SK-N-SH treated with all-trans-retinoic acid at 6 μM for 48 hours (cell line): Measurements from ENCODE around the gene IGDCC3.
A peak's percentile ranks its signal among the peaks of the same experiment; 100 is the strongest.

Experiments used
- ATAC-seq: fragments of 200-7000 bp; cut with Tn5 transposase; 3 replicates; pipeline ENCODE4 v1.9.1; 2020; ENCODE audit warnings: mild to moderate bottlenecking, moderate library complexity
- ARNTL ChIP-seq: fragments of 450-650 bp; formaldehyde crosslinking; IDR thresholded peaks from 2 replicates; pipeline ENCODE4 v1.5.0; 2020; ENCODE audit warnings: low read depth, mild to moderate bottlenecking, moderate library complexity, borderline replicate concordance
- CSDC2 ChIP-seq: fragments of 250-450 bp; sonication (Bioruptor Pico); IDR thresholded peaks from 2 replicates; pipeline ENCODE4 v1.5.0; 2020; ENCODE audit warnings: mild to moderate bottlenecking, moderate library complexity
- CSRNP3 ChIP-seq: fragments of 250-450 bp; sonication (Bioruptor Pico); IDR thresholded peaks from 2 replicates; pipeline ENCODE4 v1.5.1; 2021; ENCODE audit warnings: mild to moderate bottlenecking, moderate library complexity
- GLIS3 ChIP-seq: fragments of 250-450 bp; sonication (Bioruptor Pico); IDR thresholded peaks from 2 replicates; pipeline ENCODE4 v1.5.0; 2020; ENCODE audit warnings: mild to moderate bottlenecking, moderate library complexity
- ISL1 ChIP-seq: fragments of 250-450 bp; sonication (Bioruptor Pico); IDR thresholded peaks from 2 replicates; pipeline ENCODE4 v2.1.2; 2022; ENCODE audit warnings: mild to moderate bottlenecking, moderate library complexity
- OSR1 ChIP-seq: fragments of 250-450 bp; sonication (Bioruptor Pico); IDR thresholded peaks from 2 replicates; pipeline ENCODE4 v1.8.0; 2022; ENCODE audit warnings: moderate library complexity, mild to moderate bottlenecking, inconsistent platforms
- PPARA ChIP-seq: fragments of 250-450 bp; sonication (Bioruptor Pico); IDR thresholded peaks from 2 replicates; pipeline ENCODE4 v1.5.0; 2020; ENCODE audit warnings: mild to moderate bottlenecking, borderline replicate concordance
- RARB ChIP-seq: fragments of 250-450 bp; sonication (Bioruptor Pico); IDR thresholded peaks from 2 replicates; pipeline ENCODE4 v1.8.0; 2021; ENCODE audit warnings: mild to moderate bottlenecking, moderate library complexity
- SNAI2 ChIP-seq: fragments of 250-450 bp; sonication (Bioruptor Pico); IDR thresholded peaks from 2 replicates; pipeline ENCODE4 v1.5.0; 2020; ENCODE audit warnings: mild to moderate bottlenecking, moderate library complexity
- TCF4 ChIP-seq: fragments of 250-450 bp; sonication (Bioruptor Pico); IDR thresholded peaks from 2 replicates; pipeline ENCODE4 v1.8.0; 2021; ENCODE audit warnings: mild to moderate bottlenecking, moderate library complexity, borderline replicate concordance
- TOX ChIP-seq: fragments of 250-450 bp; sonication (Bioruptor Pico); IDR thresholded peaks from 2 replicates; pipeline ENCODE4 v1.8.0; 2021; ENCODE audit warnings: mild to moderate bottlenecking, moderate library complexity, borderline replicate concordance
- ZC3H10 ChIP-seq: fragments of 250-450 bp; sonication (Bioruptor Pico); IDR thresholded peaks from 2 replicates; pipeline ENCODE4 v1.5.1; 2021; ENCODE audit warnings: mild to moderate bottlenecking, moderate library complexity
- ZFP3 ChIP-seq: fragments of 250-450 bp; sonication (Bioruptor Pico); IDR thresholded peaks from 2 replicates; pipeline ENCODE4 v1.5.0; 2020; ENCODE audit warnings: mild to moderate bottlenecking, moderate library complexity
- ZNF565 ChIP-seq: fragments of 450-650 bp; formaldehyde crosslinking; conservative IDR thresholded peaks from 2 replicates; pipeline ENCODE4 v1.5.0; 2020; ENCODE audit warnings: low read depth, mild to moderate bottlenecking, moderate library complexity
- ZNF70 ChIP-seq: fragments of 450-650 bp; formaldehyde crosslinking; IDR thresholded peaks from 2 replicates; pipeline ENCODE4 v1.5.0; 2020; ENCODE audit warnings: mild to moderate bottlenecking, moderate library complexity
- TF ChIP-seq, protein P1 (sequence below): fragments of 250-450 bp; sonication (Bioruptor Pico); IDR thresholded peaks from 2 replicates; pipeline ENCODE4 v1.8.0; 2021; ENCODE audit warnings: low read depth, mild to moderate bottlenecking, moderate library complexity, borderline replicate concordance
- TF ChIP-seq, protein P2 (sequence below): fragments of 250-450 bp; sonication (Bioruptor Pico); IDR thresholded peaks from 2 replicates; pipeline ENCODE4 v1.8.0; 2020; ENCODE audit warnings: mild to moderate bottlenecking, moderate library complexity, borderline replicate concordance
- TF ChIP-seq, protein P3 (sequence below): fragments of 250-450 bp; sonication (Bioruptor Pico); IDR thresholded peaks from 2 replicates; pipeline ENCODE4 v1.5.0; 2020; ENCODE audit warnings: mild to moderate bottlenecking, moderate library complexity

Gene IGDCC3

DNA sequence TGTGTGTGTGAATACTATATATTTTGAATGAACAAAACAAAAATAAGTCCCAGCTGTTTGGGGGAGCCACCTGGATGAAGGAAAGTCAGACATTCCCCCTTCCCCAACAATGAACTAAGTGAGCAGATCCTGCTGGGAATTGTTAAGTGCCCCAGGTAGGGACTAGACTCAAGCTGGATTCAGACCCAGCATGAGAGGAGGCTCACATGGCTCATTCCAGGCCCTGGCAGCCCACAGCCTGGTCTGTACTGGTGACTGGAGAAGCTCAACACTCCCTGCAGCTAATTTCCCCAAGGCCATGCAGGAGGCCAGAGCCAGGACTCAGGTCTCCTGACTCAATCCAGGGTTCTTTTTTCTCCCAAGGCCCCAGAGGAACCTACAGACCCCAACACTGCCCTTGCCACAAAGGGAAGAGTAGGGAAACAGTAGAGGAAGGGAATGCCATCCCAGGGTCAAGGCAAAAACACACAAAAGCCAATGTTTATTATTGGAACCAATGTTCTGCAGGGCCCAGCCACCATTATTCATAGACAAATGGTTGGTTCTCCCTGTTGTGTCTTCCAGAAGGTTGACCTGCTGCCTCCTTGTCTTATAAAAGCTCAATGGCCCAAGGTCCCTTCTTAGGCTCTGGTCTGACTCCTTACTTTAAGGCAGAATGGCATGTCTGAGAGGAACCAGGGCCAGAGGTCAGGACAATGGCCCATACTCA is 35.4 kb upstream of the IGDCC3 start:
- TF ChIP-seq ZNF70 (CRISPR knock-in tag) (no peak), OSR1 (CRISPR knock-in tag) (no peak), RARB (CRISPR knock-in tag) (no peak), ZNF565 (CRISPR knock-in tag) (no peak), ZC3H10 (CRISPR knock-in tag) (no peak), PPARA (CRISPR knock-in tag) (no peak)
- TF ChIP-seq, protein P1, sequence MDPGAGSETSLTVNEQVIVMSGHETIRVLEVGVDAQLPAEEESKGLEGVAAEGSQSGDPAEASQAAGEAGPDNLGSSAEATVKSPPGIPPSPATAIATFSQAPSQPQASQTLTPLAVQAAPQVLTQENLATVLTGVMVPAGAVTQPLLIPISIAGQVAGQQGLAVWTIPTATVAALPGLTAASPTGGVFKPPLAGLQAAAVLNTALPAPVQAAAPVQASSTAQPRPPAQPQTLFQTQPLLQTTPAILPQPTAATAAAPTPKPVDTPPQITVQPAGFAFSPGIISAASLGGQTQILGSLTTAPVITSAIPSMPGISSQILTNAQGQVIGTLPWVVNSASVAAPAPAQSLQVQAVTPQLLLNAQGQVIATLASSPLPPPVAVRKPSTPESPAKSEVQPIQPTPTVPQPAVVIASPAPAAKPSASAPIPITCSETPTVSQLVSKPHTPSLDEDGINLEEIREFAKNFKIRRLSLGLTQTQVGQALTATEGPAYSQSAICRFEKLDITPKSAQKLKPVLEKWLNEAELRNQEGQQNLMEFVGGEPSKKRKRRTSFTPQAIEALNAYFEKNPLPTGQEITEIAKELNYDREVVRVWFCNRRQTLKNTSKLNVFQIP (CRISPR knock-in tag) = no peak
- TF ChIP-seq, protein P2, sequence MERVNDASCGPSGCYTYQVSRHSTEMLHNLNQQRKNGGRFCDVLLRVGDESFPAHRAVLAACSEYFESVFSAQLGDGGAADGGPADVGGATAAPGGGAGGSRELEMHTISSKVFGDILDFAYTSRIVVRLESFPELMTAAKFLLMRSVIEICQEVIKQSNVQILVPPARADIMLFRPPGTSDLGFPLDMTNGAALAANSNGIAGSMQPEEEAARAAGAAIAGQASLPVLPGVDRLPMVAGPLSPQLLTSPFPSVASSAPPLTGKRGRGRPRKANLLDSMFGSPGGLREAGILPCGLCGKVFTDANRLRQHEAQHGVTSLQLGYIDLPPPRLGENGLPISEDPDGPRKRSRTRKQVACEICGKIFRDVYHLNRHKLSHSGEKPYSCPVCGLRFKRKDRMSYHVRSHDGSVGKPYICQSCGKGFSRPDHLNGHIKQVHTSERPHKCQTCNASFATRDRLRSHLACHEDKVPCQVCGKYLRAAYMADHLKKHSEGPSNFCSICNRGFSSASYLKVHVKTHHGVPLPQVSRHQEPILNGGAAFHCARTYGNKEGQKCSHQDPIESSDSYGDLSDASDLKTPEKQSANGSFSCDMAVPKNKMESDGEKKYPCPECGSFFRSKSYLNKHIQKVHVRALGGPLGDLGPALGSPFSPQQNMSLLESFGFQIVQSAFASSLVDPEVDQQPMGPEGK = no peak
- no peak for ATAC-seq

- TF ChIP-seq ARNTL (CRISPR knock-in tag) (no peak), RARB (CRISPR knock-in tag) (no peak), TCF4 (no peak), PPARA (CRISPR knock-in tag) (no peak), CSDC2 (CRISPR knock-in tag) (no peak), OSR1 (CRISPR knock-in tag) (no peak), ZNF565 (CRISPR knock-in tag) (no peak), ZFP3 (CRISPR knock-in tag) (no peak)
- TF ChIP-seq, protein P1 (CRISPR knock-in tag) = no peak
- TF ChIP-seq, protein P3, sequence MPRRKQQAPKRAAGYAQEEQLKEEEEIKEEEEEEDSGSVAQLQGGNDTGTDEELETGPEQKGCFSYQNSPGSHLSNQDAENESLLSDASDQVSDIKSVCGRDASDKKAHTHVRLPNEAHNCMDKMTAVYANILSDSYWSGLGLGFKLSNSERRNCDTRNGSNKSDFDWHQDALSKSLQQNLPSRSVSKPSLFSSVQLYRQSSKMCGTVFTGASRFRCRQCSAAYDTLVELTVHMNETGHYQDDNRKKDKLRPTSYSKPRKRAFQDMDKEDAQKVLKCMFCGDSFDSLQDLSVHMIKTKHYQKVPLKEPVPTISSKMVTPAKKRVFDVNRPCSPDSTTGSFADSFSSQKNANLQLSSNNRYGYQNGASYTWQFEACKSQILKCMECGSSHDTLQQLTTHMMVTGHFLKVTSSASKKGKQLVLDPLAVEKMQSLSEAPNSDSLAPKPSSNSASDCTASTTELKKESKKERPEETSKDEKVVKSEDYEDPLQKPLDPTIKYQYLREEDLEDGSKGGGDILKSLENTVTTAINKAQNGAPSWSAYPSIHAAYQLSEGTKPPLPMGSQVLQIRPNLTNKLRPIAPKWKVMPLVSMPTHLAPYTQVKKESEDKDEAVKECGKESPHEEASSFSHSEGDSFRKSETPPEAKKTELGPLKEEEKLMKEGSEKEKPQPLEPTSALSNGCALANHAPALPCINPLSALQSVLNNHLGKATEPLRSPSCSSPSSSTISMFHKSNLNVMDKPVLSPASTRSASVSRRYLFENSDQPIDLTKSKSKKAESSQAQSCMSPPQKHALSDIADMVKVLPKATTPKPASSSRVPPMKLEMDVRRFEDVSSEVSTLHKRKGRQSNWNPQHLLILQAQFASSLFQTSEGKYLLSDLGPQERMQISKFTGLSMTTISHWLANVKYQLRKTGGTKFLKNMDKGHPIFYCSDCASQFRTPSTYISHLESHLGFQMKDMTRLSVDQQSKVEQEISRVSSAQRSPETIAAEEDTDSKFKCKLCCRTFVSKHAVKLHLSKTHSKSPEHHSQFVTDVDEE (CRISPR knock-in tag) = no peak
- ATAC-seq = no peak
Measured at GRCh38 chr15:65412556-65412955, 34.8 kb upstream of the IGDCC3 start.

DNA sequence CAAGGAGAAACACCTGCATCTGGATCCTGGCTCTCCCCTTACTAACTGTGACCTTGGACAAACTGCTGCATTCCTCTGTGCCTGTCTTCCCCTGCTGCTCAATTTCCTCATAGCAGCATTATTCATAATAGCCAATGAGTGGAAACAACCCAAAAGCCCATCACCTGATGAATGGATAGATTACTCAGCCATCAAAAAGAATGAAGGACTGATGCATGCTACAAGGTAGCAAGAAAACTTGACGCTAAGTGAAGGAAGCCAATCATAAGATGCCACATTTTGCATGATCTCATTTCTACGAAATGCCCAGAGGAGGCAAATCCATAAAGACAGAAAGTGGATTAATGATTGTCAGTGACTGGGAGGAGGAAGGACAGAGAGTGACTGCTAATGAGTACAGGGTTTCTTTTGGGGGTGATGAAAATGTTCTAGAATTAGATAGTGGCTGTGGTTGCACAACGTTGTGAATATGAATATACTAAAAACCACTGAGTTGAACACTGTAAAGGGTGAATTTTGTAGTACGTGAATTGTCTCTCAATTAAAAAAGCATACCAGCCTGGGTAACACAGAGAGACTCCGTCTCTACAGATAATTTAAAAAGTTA is 33.8 kb upstream of the IGDCC3 start:
- TF ChIP-seq ISL1 (no peak), CSDC2 (CRISPR knock-in tag) (no peak), CSRNP3 (no peak), TOX (no peak), SNAI2 (no peak), GLIS3 (CRISPR knock-in tag) (no peak)
- TF ChIP-seq, protein P2 = no peak
- peak; percentile 29; the same call in 1 of the 3 replicates for ATAC-seq
